Measurements from ENCODE around the gene GDPD4. TPM values are rescaled to one million over a fixed set of nuclear protein-coding genes. Genes with fewer than 3 reads are reported as not detected.

GDPD4 gene
- total RNA-seq, 4 donors from 2014 or later = 0.07 to 1.2 TPM; not detected in 2

DNA sequence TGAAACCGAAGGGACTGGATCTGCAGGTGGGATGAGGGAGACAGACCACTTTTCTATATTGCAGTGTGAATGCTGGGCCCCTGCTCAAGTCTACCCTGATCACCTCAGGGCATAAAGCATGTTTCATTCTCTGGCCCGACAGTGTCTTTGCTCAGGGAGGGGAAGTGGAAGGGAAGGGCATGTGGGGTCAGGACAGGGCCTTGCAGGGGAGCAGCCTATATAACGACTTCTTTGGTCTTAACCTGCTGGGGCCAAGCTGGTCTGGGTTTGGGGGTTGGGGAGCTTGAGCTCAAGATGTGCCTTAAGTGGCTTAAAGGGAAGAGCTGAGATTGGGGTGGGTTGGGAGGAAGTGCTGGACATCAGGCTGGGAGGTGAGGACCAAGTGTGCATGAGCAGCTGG is 86.4 kb downstream of the GDPD4 start:
- no peaks in the 10 kb centered on the region for H3K9me3 ChIP-seq
- intact Hi-C loops (cut with DNase I; ENCODE audit: low total_unique reads) = no loop called here
- no peak for TF ChIP-seq POLR2A (IDR thresholded peaks at IDR 0.05)
- TF ChIP-seq, protein P1, sequence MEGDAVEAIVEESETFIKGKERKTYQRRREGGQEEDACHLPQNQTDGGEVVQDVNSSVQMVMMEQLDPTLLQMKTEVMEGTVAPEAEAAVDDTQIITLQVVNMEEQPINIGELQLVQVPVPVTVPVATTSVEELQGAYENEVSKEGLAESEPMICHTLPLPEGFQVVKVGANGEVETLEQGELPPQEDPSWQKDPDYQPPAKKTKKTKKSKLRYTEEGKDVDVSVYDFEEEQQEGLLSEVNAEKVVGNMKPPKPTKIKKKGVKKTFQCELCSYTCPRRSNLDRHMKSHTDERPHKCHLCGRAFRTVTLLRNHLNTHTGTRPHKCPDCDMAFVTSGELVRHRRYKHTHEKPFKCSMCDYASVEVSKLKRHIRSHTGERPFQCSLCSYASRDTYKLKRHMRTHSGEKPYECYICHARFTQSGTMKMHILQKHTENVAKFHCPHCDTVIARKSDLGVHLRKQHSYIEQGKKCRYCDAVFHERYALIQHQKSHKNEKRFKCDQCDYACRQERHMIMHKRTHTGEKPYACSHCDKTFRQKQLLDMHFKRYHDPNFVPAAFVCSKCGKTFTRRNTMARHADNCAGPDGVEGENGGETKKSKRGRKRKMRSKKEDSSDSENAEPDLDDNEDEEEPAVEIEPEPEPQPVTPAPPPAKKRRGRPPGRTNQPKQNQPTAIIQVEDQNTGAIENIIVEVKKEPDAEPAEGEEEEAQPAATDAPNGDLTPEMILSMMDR (IDR thresholded peaks at IDR 0.05) = no peak
- no peak for DNase-seq
- H3K36me3 ChIP-seq = no peaks in the 10 kb centered on the region
- no peak overlapping the region for H3K27ac ChIP-seq
- H3K4me1 ChIP-seq = no peaks in the 10 kb centered on the region
- H3K4me3 ChIP-seq = no peak overlapping the region
- no peaks in the 10 kb centered on the region for H3K27me3 ChIP-seq

DNA sequence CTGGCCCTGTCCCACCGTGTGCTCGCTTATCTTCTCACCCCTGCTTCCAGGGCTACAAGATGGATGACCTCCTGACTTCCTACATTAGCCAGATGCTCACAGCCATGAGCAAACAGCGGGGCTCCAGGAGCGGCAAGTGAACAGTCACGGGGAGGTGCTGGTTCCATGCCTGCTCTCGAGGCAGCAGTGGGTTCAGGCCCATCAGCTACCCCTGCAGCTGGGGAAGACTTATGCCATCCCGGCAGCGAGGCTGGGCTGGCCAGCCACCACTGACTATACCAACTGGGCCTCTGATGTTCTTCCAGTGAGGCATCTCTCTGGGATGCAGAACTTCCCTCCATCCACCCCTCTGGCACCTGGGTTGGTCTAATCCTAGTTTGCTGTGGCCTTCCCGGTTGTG is 86.9 kb downstream of the GDPD4 start:
- DNase-seq = no peak
- Histone ChIP-seq H3K4me3 (no peak overlapping the region), H3K27me3 (no peaks in the 10 kb centered on the region), H3K9me3 (no peaks in the 10 kb centered on the region), H3K4me1 (no peaks in the 10 kb centered on the region), H3K27ac (no peak overlapping the region), H3K36me3 (no peaks in the 10 kb centered on the region)
- intact Hi-C loops (cut with DNase I; ENCODE audit: low total_unique reads) = no loop called here
- TF ChIP-seq, protein P1 (IDR thresholded peaks at IDR 0.05) = no peak
- TF ChIP-seq POLR2A (IDR thresholded peaks at IDR 0.05) = no peak

DNA sequence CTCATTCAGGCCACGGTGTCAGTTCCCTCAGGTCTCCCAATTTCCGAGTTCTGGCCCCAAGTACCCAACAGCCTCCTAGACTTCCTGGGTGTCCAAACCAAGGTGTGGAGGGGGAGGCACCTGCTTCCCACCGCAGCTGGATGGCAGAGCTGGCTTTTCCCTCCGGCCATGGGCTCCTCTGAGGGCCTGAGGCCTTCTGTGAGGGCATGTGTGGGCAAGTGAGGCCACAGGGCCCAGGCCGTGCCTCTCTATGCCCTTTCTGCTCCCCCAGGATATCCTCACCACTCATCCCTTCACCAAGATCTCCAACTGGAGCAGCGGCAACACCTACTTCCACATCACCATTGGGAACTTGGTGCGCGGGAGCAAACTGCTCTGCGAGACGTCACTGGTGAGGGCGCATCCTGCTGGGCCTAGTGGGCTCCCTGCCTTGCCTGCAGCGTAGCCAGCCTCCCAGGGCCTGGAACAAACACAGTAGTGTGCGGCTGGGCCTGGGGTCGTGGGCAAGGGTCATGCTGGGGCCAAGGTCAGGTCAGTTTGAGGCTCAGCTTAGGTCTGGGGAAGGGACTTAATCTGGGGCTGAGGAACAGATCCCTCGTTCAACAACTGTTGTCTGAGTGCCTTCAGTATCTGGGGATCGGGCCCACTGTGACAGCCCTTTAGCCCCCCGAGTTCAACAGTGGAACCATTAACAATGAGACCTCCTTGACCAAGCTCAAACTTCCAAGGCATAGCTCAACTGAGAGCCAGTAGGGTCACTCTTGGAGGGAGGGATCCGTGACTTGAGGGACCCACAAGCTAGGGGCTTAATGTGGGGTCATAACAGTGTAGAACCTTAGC is 87.7 kb downstream of the GDPD4 start:
- Histone ChIP-seq H3K27ac (no peak overlapping the region), H3K4me3 (no peak overlapping the region), H3K9me3 (no peaks in the 10 kb centered on the region), H3K36me3 (no peaks in the 10 kb centered on the region), H3K4me1 (no peaks in the 10 kb centered on the region), H3K27me3 (no peaks in the 10 kb centered on the region)
- no peak for TF ChIP-seq POLR2A (IDR thresholded peaks at IDR 0.05)
- TF ChIP-seq, protein P1 (IDR thresholded peaks at IDR 0.05) = no peak
- DNase-seq = no peak
- intact Hi-C loops (cut with DNase I; ENCODE audit: low total_unique reads) = no loop called here

GRCh38 chr11:77213029-77213579 is 88.4 kb downstream of the GDPD4 start:
- TF ChIP-seq, protein P1 (IDR thresholded peaks at IDR 0.05) = no peak
- TF ChIP-seq POLR2A (IDR thresholded peaks at IDR 0.05) = no peak
- Histone ChIP-seq H3K27me3 (no peaks in the 10 kb centered on the region), H3K4me3 (no peak overlapping the region), H3K4me1 (no peaks in the 10 kb centered on the region), H3K27ac (no peak overlapping the region), H3K36me3 (no peaks in the 10 kb centered on the region), H3K9me3 (no peaks in the 10 kb centered on the region)
- no peak for DNase-seq
- intact Hi-C loops (cut with DNase I; ENCODE audit: low total_unique reads) = no loop called here

- H3K9me3 ChIP-seq = no peaks in the 10 kb centered on the region
- no peaks in the 10 kb centered on the region for H3K36me3 ChIP-seq
- intact Hi-C loops (cut with DNase I; ENCODE audit: low total_unique reads) = no loop called here
- H3K27me3 ChIP-seq = no peaks in the 10 kb centered on the region
- DNase-seq = no peak
- TF ChIP-seq, protein P1 (IDR thresholded peaks at IDR 0.05) = no peak
- TF ChIP-seq POLR2A (IDR thresholded peaks at IDR 0.05) = no peak
- no peak overlapping the region for H3K27ac ChIP-seq
- H3K4me1 ChIP-seq = no peaks in the 10 kb centered on the region
- H3K4me3 ChIP-seq = no peak overlapping the region
Observed at GRCh38 chr11:77212314-77213007, 89.0 kb downstream of the GDPD4 start.

All from uterus (tissue), 4 donors.